HFFc6 (cell line): Measurements from ENCODE around the gene PRKAA1. TPM values are rescaled to one million over a fixed set of nuclear protein-coding genes. Genes with fewer than 3 reads are reported as not detected.
A peak's percentile ranks its signal among the peaks of the same experiment; 100 is the strongest.
"Not testable (repeated sequence)": the region's sequence is repeated elsewhere in the genome, so short reads cannot be mapped to it uniquely, and the experiment has no call there.

Experiments used
- DNase-seq: peaks from one replicate; pipeline ENCODE4 v3.0.0-alpha.2; 2018
- H3K27ac Mint-ChIP-seq: 2 replicates; pipeline ENCODE4 v1.8.0; 2020; ENCODE audit warnings: mild to moderate bottlenecking, mixed read lengths
- H3K27me3 Mint-ChIP-seq: 2 replicates; pipeline ENCODE4 v1.8.0; 2021; ENCODE audit warnings: mild to moderate bottlenecking, moderate library complexity, mixed read lengths; ENCODE audit not compliant: insufficient read depth
- H3K36me3 Mint-ChIP-seq: 2 replicates; pipeline ENCODE4 v1.8.0; 2021; ENCODE audit warnings: low read depth, mixed read lengths
- H3K4me1 Mint-ChIP-seq: 2 replicates; pipeline ENCODE4 v1.8.0; 2020; ENCODE audit warnings: low read depth, mixed read lengths
- H3K4me3 Mint-ChIP-seq: 2 replicates; pipeline ENCODE4 v1.8.0; 2020; ENCODE audit warnings: mild to moderate bottlenecking, moderate library complexity, mixed read lengths
- H3K9me3 Mint-ChIP-seq: 2 replicates; pipeline ENCODE4 v1.8.0; 2020; ENCODE audit warnings: mild to moderate bottlenecking, mixed read lengths
- CTCF ChIP-seq: fragments of 200-600 bp; sonication (generic); IDR thresholded peaks from 2 replicates; pipeline ENCODE4 v1.5.0; 2021; ENCODE audit warnings: antibody characterized with exemption, mild to moderate bottlenecking
- total RNA-seq, 6 experiments: library from RNA; stranded (reverse); fragmentation: NEBNext Ultra II Directional; extraction: Animal tissue kit (Norgen Biotek cat#: 25700); gene quantifications; 2 replicates in 1 of 6; 3 replicates in 5 of 6; pipeline ENCODE4 v1.2.3, GENCODE V29; 2021

Gene PRKAA1
- total RNA-seq, 6 experiments from 2014 or later: 81.7 to 103 (median 88.3) TPM

DNA sequence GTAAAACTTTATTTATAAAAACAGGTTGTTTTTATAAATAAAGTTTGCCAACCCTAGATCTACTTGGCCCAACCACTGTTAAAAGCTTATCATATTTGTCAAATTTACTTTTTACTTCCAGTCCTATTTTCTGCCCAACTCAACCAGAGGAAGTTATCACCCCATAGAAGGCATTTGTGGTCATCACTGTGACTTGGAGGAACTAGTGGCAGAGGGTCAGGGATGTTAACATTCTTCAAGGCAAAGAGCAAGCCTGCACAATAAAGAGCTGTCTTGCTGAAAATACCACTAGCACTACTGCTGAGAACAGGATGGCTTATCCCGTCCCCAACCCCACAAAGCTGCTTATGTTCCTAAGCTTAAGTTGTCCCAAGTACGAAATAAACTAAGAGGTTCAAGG lies 64.7 kb downstream of the PRKAA1 start:
- Mint-ChIP-seq H3K4me3 (no peak overlapping the region), H3K4me1 (peaks cover 33% of the 10 kb centered on the region), H3K27me3 (no peaks in the 10 kb centered on the region), H3K9me3 (no peaks in the 10 kb centered on the region), H3K27ac (no peak overlapping the region; the same call in 1 of the 2 replicates), H3K36me3 (peaks cover 8% of the 10 kb centered on the region; the same call in 1 of the 2 replicates)
- no peak for DNase-seq
- no peak for TF ChIP-seq CTCF

DNA sequence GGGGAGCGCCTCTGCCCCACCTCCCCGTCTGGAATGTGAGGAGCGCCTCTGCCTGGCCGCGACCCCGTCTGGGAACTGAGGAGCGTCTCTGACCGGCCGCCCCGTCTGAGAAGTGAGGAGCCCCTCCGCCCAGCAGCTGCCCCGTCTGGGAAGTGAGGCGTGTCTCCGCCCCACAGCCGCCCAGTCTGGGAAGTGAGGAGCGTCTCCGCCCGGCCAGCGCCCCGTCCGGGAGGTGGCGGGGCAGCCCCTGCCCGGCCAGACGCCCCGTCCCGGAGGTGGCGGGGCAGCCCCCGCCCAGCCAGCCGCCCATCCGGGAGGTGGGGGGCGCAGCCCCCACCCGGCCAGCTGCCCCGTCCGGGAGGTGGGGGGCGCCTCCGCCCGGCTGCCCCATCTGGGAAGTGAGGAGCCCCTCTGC lies 75.7 kb downstream of the PRKAA1 start:
- not testable (repeated sequence) for H3K9me3 Mint-ChIP-seq, H3K4me1 Mint-ChIP-seq, H3K4me3 Mint-ChIP-seq, H3K27me3 Mint-ChIP-seq, H3K27ac Mint-ChIP-seq, DNase-seq
- H3K36me3 Mint-ChIP-seq: peaks cover 22% of the 10 kb centered on the region

GRCh38 chr5:40720069-40720468 lies 78.1 kb downstream of the PRKAA1 start:
- TF ChIP-seq CTCF: no peak
- peaks cover 10% of the 10 kb centered on the region for H3K9me3 Mint-ChIP-seq
- H3K4me1 Mint-ChIP-seq: peaks cover 27% of the 10 kb centered on the region
- peaks cover 21% of the 10 kb centered on the region for H3K36me3 Mint-ChIP-seq
- H3K27ac Mint-ChIP-seq: no peak overlapping the region
- no peak overlapping the region for H3K4me3 Mint-ChIP-seq
- peaks cover 6% of the 10 kb centered on the region; the same call in 1 of the 2 replicates for H3K27me3 Mint-ChIP-seq
- no peak for DNase-seq

DNA sequence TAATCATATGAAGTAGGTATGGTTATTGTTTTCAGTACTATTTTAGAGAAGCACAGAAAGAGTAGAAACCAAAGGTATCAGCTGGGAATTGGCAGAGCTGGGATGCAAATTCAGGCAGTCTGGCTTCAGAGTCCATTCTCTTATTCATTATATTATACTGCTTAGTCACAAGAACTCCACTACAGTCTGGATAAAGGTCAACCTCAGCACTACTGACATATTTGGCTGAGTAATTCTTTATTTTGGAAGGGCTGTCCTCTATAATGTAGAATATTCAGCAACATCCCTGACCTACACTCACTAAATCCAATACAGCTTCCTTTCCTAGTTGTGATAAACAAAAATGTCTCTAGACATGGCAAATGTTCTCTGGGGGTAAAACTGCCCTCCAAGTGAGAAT lies 80.9 kb downstream of the PRKAA1 start:
- Mint-ChIP-seq H3K36me3 (peaks cover 20% of the 10 kb centered on the region), H3K27ac (peak overlapping the region; percentile 45; the same call in 1 of the 2 replicates), H3K4me3 (no peak overlapping the region), H3K9me3 (peaks cover 10% of the 10 kb centered on the region), H3K27me3 (peaks cover 6% of the 10 kb centered on the region; the same call in 1 of the 2 replicates), H3K4me1 (peaks cover 28% of the 10 kb centered on the region)
- TF ChIP-seq CTCF: no peak
- peak; percentile 57 for DNase-seq

GRCh38 chr5:40716590-40716989 lies 81.6 kb downstream of the PRKAA1 start:
- DNase-seq: no peak
- Mint-ChIP-seq H3K27me3 (peaks cover 6% of the 10 kb centered on the region; the same call in 1 of the 2 replicates), H3K9me3 (peaks cover 5% of the 10 kb centered on the region), H3K27ac (peak overlapping the region; percentile 6; the same call in 1 of the 2 replicates), H3K4me3 (no peak overlapping the region), H3K36me3 (peaks cover 15% of the 10 kb centered on the region), H3K4me1 (peaks cover 28% of the 10 kb centered on the region)
- no peak for TF ChIP-seq CTCF

GRCh38 chr5:40716000-40716399 lies 82.2 kb downstream of the PRKAA1 start:
- TF ChIP-seq CTCF: peak; percentile 62; the same call in 1 of the 2 replicates
- Mint-ChIP-seq H3K36me3 (peaks cover 9% of the 10 kb centered on the region), H3K9me3 (no peaks in the 10 kb centered on the region), H3K27me3 (0 out of 2 replicates have a peak, but pooled peaks cover under 1% of the 10 kb centered on the region), H3K27ac (peak overlapping the region; percentile 6; the same call in 1 of the 2 replicates), H3K4me3 (no peak overlapping the region), H3K4me1 (peaks cover 28% of the 10 kb centered on the region)
- no peak for DNase-seq
